Stimulated activated CD8-positive, alpha-beta memory T cell treated with anti-CD3 and anti-CD28 coated beads, Interleukin-4, amount 100 ng/mL, for 1 hour (primary cell): ENCODE results near the gene DNAH6.

Experiments used
- DNase-seq, 2 donors: peaks; one replicate each; pipeline ENCODE4 v3.0.0-alpha.2; 2020; ENCODE audit warnings: low read depth in 2 of 2, low spot score in 1 of 2

Gene DNAH6

GRCh38 chr2:84797271-84797670, 281.0 kb downstream of the DNAH6 start:
- no peak for DNase-seq

- no peak for DNase-seq
Measured at GRCh38 chr2:84799772-84800171, 283.5 kb downstream of the DNAH6 start.

- DNase-seq, result no peak
Measured at GRCh38 chr2:84800194-84800805, 284.0 kb downstream of the DNAH6 start.

- DNase-seq, result no peak
Measured at GRCh38 chr2:84801811-84802210, 285.5 kb downstream of the DNAH6 start.

DNA sequence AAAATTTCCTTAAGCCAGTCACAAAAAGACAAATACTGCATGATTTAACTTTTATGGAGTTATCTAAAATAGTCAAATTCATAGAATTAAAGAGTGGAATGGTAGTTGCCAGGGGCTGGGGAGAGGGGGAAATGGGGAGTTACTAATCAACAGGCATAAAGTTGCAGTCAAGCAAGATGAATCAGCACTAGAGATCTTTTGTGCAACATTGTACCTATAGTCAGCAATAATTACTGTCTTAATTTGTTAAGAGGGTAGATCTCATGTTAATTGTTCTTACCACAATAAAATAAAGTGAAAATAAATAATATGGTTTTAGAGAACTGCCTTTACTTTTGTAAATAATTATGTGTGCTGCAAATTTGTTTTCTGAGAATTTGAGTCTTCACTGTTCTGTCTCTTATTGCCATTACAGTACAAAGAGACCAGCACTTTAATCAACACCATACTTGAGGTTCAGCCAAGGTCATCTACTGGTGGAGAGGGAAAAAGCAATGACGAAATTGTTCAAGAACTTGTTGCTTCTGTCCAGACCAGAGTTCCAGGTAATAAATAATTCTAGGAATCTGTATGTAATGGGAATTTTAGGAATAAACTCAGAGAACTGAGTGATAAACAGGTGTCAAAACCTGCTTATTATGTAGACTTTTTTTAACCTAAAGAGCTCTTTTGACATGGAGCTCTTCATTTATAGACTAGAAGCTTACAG, 289.1 kb downstream of the DNAH6 start:
- DNase-seq, result no peak

GRCh38 chr2:84807063-84807485, 290.8 kb downstream of the DNAH6 start:
- DNase-seq, result no peak

GRCh38 chr2:84808279-84808678, 292.0 kb downstream of the DNAH6 start:
- no peak for DNase-seq

GRCh38 chr2:84811839-84812431, 295.6 kb downstream of the DNAH6 start:
- no peak for DNase-seq

GRCh38 chr2:84815146-84815545, 298.8 kb downstream of the DNAH6 start:
- no peak for DNase-seq

GRCh38 chr2:84816426-84817026, 300.2 kb downstream of the DNAH6 start:
- no peak for DNase-seq

GRCh38 chr2:84817239-84817655, 300.9 kb downstream of the DNAH6 start:
- no peak for DNase-seq

DNA sequence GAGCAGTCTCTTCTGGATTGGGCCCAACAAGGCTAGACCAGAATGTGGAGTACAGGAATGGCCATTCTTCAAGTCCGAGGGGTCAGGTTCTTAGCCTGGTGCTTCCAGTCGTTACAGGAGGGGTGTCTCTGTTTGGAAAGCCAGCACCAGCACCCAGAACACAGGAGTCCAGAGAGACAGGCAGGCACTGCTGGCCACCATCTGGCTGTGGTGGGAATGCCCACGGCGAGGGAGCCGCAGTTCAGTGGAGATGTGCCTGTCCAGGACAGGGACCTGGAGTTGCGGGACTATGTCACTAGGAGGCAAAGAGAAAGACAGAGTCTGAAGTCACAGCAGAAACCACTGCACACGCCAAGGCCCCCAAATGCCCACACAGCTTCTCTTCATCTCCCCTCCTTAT, 305.5 kb downstream of the DNAH6 start:
- DNase-seq, result no peak

DNA sequence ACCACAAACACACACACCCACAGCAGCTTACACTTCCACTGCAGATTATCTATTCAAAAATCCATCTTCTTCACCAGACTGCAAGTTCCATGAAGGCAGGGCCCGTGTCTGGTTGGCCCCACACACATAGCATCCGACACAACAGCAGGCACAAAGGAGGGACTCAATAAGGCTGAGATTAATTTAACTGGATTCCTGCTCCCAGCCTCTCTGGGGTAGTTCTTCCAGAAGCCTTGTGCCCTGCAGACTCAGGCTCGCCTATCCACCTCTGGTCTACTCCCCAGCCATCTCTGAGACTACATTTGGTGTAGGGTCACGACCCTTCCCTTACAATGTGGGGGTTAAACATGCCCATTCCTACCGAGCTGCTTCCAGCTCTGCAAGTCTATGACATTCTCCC, 306.9 kb downstream of the DNAH6 start:
- no peak for DNase-seq

- no peak for DNase-seq
Measured at GRCh38 chr2:84823788-84824187, 307.5 kb downstream of the DNAH6 start.

GRCh38 chr2:84827978-84828575, 311.8 kb downstream of the DNAH6 start:
- DNase-seq, result no peak

GRCh38 chr2:84829693-84830092, 313.4 kb downstream of the DNAH6 start:
- DNase-seq, result no peak

- no peak for DNase-seq
Measured at GRCh38 chr2:84830095-84830494, 313.8 kb downstream of the DNAH6 start.

- DNase-seq, result no peak
Measured at GRCh38 chr2:84830758-84831500, 314.6 kb downstream of the DNAH6 start.

DNA sequence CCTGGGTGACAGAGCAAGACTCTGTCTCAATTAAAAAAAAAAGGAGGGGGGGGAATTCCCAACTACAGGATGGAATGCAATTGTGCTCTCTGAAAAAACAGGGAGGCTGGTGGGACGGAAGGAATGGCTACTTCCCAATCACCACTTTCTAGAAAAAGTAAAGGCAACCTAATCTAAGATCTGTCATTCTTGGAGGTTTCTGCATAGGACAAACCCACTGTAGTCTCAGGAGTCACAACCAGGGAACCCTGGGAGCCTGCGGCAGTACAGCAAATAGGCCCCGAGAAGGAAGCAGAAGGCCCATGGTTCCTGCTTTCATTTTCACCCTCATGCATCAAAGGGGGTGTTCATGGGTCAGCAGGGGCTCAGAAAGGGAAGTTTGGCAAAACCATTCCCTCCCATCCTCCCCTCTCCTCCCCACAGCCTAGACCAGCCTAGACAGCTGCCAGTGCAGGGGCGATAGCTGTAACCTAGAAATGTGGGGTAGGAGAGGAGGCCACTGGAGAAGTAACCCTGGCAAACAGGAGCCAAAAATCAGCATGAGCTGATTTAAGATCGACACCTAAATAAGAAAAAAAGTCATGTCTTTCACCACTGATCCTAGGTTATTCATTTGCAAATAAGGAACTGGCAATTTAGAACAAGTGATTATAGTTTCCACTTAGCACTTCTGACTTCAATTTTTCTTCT, 316.6 kb downstream of the DNAH6 start:
- DNase-seq, result no peak

GRCh38 chr2:84833481-84834150, 317.3 kb downstream of the DNAH6 start:
- DNase-seq, result no peak
